ENCODE results near the gene NFIA. TPM values are rescaled to one million over a fixed set of nuclear protein-coding genes. Genes with fewer than 3 reads are reported as not detected.

The NFIA gene
- total RNA-seq, 1 experiment from 2014 or later: 65.4 TPM

- Histone ChIP-seq H3K4me3 (ENCODE audit: low read depth, low read length, poor library complexity, severe bottlenecking) (no peak overlapping the region), H3K4me1 (ENCODE audit: insufficient read depth, low read length, poor library complexity, severe bottlenecking) (peaks cover 86% of the 10 kb centered on the region), H3K27me3 (replicated peaks; ENCODE audit: insufficient read depth, low read depth, low read length, poor library complexity) (no peaks in the 10 kb centered on the region), H3K9me3 (ENCODE audit: low read depth, low read length, poor library complexity, severe bottlenecking) (no peaks in the 10 kb centered on the region), H3K27ac (ENCODE audit: low read depth, low read length, poor library complexity, severe bottlenecking) (peak overlapping the region; percentile 44), H3K36me3 (ENCODE audit: insufficient read depth, low read length, poor library complexity, severe bottlenecking) (no peaks in the 10 kb centered on the region)
- no TSS peak for BruUV-seq (replicated peaks)
- CTCF ChIA-PET: no interaction called here
- DNase-seq (ENCODE audit: low spot score): no peak
- intact Hi-C loops (cut with micrococcal nuclease; ENCODE audit: unreplicated experiment): no loop called here
- POLR2A ChIA-PET (ENCODE audit: low non-redundant PET): interaction anchor here (0.6 kb wide), 2 partner anchors 20 to 80 kb away, joined by 3 to 4 read pairs; no protein-coding TSS in a partner anchor
- TF ChIP-seq EZH2 (IDR thresholded peaks at IDR 0.05; ENCODE audit: borderline replicate concordance, low read depth, low read length, poor library complexity, severe bottlenecking) (no peak), CTCF (conservative IDR thresholded peaks at IDR 0.05; ENCODE audit: low read depth, low read length) (no peak; the same call in 1 of the 2 replicates)
Observed at GRCh38 chr1:61119085-61119484, 36.7 kb downstream of the NFIA start.

GRCh38 chr1:61120246-61120840 is 38.0 kb downstream of the NFIA start:
- ChIA-PET CTCF (no interaction called here), POLR2A (ENCODE audit: low non-redundant PET) (interaction anchor here (0.5 kb wide), 1 partner anchor 138 kb away, joined by 6 read pairs; no protein-coding TSS in a partner anchor)
- Histone ChIP-seq H3K4me1 (ENCODE audit: insufficient read depth, low read length, poor library complexity, severe bottlenecking) (peaks cover 90% of the 10 kb centered on the region), H3K36me3 (ENCODE audit: insufficient read depth, low read length, poor library complexity, severe bottlenecking) (no peaks in the 10 kb centered on the region), H3K27ac (ENCODE audit: low read depth, low read length, poor library complexity, severe bottlenecking) (peak overlapping the region; percentile 61), H3K9me3 (ENCODE audit: low read depth, low read length, poor library complexity, severe bottlenecking) (no peaks in the 10 kb centered on the region), H3K27me3 (replicated peaks; ENCODE audit: insufficient read depth, low read depth, low read length, poor library complexity) (no peaks in the 10 kb centered on the region), H3K4me3 (ENCODE audit: low read depth, low read length, poor library complexity, severe bottlenecking) (peak overlapping the region; percentile 22)
- no peak for DNase-seq (ENCODE audit: low spot score)
- BruUV-seq (replicated peaks): TSS peak; percentile 91
- intact Hi-C loops (cut with micrococcal nuclease; ENCODE audit: unreplicated experiment): no loop called here
- TF ChIP-seq CTCF (conservative IDR thresholded peaks at IDR 0.05; ENCODE audit: low read depth, low read length) (no peak), EZH2 (IDR thresholded peaks at IDR 0.05; ENCODE audit: borderline replicate concordance, low read depth, low read length, poor library complexity, severe bottlenecking) (no peak)

- DNase-seq (ENCODE audit: low spot score): peak; percentile 54
- Histone ChIP-seq H3K27me3 (replicated peaks; ENCODE audit: insufficient read depth, low read depth, low read length, poor library complexity) (no peaks in the 10 kb centered on the region), H3K27ac (ENCODE audit: low read depth, low read length, poor library complexity, severe bottlenecking) (peak overlapping the region; percentile 61), H3K4me3 (ENCODE audit: low read depth, low read length, poor library complexity, severe bottlenecking) (peak overlapping the region; percentile 22), H3K4me1 (ENCODE audit: insufficient read depth, low read length, poor library complexity, severe bottlenecking) (peaks cover 89% of the 10 kb centered on the region), H3K9me3 (ENCODE audit: low read depth, low read length, poor library complexity, severe bottlenecking) (no peaks in the 10 kb centered on the region), H3K36me3 (ENCODE audit: insufficient read depth, low read length, poor library complexity, severe bottlenecking) (no peaks in the 10 kb centered on the region)
- BruUV-seq (replicated peaks): no TSS peak
- CTCF ChIA-PET: no interaction called here
- intact Hi-C loops (cut with micrococcal nuclease; ENCODE audit: unreplicated experiment): no loop called here
- POLR2A ChIA-PET (ENCODE audit: low non-redundant PET): no interaction called here
- TF ChIP-seq EZH2 (IDR thresholded peaks at IDR 0.05; ENCODE audit: borderline replicate concordance, low read depth, low read length, poor library complexity, severe bottlenecking) (no peak), CTCF (conservative IDR thresholded peaks at IDR 0.05; ENCODE audit: low read depth, low read length) (no peak)
Observed at GRCh38 chr1:61120998-61121397, 38.6 kb downstream of the NFIA start.
